Measurements from ENCODE around the gene TULP4.
"Not testable (repeated sequence)": the region's sequence is repeated elsewhere in the genome, so short reads cannot be mapped to it uniquely, and the experiment has no call there.

The TULP4 gene

DNA sequence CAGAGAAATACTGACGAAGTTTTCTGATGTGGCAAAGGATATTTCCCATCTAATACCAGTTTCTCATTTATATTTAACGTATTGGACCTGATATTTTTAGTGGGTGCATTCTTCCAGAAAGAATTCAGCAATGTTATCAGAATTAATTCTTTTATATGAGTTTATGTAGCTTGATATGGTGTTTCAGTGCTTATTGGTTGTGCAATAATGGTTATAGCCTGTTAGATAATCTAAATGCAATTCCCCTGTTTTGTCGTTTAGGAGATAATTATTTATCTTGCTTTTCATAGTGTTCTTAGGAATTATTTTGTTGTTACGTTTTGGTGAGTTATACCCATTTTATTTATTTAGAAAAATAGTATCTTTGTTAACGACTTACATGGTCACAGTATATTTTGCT lies 196.2 kb downstream of the TULP4 start:
- no peak for DNase-seq

DNA sequence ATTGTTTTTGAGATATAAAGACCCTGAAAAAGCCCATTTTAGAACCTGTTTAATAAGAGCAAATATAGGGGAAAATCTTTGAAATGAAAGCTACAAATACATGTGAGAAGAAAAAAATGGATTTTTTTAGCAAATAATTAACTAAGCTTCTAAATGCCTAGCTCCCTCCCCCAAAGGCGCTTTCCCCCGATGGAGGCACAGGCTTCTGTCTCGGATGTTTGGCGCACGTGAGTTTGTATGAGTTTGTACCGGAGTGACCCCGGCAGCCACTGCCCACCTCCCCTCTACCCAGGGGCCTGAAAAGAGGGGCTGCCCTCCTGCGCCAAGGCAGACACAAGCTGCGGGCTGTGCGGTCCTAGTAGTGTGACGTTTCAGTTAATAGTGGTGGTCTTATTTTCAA lies 197.2 kb downstream of the TULP4 start:
- DNase-seq: no peak

DNA sequence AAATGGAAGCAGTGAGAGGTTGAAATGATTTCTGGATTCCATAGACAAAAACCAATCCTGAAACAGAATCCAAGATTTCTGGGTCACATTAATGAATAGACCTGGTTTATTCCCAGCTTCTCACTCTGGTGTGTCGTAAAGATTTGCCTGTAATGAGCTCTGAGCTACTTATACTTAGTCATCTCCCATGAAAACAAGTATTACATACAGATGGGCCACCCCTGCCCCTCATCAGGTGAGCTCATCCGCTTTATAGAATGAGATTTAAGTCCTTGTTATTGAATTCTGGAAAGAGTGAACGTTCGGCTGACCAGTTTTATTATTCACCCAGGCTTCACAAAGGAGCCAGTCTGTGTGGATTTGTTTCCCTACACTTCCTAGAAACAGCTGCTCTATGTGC lies 200.5 kb downstream of the TULP4 start:
- DNase-seq: no peak

DNA sequence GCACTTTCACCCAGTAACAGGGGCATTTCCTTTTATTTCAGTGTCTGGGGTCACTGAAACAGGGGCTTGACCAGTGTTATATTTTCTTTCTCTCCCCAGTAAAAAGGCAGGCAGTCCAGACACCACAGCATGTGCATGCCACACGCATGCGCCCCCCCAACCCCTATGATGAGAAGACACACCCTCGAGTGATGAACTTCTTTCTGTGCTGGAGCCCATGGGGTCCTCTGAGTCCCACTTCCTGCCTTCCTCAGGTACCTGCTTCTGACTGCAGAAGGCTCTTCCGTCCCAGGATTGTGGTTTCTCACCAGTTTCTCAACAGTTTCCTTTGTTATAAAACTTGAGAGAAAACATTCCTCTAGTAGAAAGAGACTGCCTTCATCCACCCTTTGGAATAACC lies 201.9 kb downstream of the TULP4 start:
- no peak for DNase-seq

DNA sequence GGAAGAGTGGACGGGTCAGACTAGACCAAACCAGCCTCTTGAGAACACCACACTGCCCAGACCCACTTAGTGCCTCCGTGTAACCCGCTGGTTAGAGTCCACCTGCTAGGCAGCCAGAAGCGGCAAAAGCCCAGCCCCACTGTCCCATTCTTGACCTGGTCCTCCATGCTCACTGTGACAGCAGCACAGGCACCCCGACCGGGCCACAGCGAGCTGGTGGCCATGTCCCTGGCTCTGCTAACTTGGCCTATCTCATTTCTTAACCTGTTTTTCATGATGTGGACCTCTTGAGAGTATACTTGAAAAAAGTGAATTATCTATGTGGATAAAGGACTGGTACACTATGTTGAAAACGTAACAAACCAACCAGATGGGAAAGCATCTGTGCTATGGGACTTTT lies 202.7 kb downstream of the TULP4 start:
- DNase-seq: no peak

DNA sequence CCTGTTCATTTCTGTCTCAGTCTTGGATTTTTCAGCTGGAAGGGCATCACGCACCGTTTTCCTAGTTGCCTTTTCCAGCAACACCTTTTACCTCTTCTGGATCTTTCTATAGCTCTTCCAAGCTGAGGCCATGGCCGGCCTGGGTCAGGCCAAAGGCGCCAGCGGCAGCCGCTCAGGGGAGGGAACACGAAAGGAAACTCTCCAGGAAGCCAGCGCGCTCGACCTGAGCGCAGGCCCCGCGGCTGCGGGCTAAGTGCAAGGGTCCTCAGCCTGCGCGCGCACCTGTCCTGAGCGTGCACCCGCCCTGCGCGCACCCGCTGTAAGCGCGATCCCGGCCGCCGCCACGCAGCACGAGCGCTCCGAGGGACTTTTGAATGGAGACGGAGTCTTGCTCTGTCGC lies 203.8 kb downstream of the TULP4 start:
- DNase-seq: no peak

DNA sequence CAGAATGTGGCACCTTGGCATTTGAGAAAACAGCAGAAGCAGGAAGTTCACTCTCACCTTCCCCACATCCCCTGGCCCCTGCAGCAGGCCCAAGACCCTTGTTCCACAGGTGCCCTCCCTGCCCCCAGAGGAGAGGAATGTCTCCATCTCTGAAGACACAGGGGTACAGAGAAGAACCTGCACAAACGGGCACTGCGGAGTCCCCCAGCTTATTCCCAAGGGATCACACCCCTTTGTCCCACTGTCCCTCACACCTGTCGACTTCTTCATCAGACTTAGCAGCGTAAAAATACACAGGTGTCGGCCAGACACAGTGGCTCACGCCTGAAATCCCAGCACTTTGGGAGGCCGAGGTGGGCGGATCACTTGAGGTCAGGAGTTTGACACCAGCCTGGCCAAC lies 204.8 kb downstream of the TULP4 start:
- DNase-seq: no peak

DNA sequence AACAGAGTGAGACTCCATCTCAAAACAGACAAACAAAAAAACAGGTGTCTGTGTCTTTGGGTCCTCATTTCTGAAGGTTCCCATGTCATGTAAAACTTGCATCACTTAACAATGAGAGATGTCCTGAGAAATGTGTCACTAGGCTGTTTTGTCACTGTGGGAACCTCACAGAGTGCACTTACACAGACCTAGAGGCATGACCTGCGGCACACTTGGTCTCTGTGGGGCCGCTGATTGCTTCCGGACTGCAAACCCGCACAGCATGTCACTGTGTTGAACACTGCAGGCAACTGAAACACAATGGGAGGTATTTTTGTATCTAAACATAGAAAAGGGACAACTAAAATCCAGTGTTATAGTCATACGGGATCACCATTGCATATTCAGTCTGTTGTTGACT lies 205.3 kb downstream of the TULP4 start:
- no peak for DNase-seq

DNA sequence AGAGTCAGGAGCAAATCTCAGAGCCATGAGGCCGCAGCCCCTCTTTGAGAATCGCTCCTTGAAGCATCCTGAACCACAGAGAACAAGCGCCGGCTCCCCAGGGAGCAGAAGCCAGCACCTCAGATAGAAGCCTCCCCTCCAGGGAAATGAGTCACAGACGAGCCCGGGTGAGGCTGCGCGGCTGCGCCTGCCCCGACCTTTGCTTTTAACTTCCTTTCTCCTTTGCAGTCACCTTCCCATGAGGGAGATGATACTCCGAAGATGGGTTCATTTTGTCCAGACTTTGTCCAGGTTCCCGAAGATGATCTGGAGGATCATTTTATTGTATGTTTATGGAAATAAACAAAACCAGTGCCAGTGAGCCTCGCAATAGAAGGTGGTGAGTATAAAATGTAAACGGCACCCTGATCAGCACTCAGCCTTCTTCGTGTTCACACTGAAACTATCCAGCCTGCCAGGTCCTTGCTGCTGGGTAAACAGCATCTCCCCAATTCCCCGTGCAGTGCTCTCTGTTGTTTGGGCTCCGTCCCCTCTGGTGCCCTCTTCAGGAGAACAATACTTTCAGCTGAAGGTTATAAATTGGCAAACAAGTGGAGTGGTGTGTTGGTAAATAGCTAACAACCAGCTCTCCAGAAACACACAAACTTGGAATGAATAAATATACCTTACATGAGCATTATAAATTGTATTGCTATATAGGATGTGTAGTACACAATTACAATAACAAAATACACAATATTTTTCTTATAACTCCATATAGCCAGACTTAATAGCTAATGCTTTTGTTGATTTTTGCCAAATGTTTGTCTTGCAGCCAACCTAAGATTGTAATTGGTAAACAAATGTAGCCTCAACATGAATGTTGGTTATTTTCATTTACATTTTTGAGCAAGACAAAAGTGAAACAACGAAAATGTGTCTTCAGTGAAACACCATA lies 206.2 kb downstream of the TULP4 start:
- DNase-seq: peak; percentile 37 to 43

DNA sequence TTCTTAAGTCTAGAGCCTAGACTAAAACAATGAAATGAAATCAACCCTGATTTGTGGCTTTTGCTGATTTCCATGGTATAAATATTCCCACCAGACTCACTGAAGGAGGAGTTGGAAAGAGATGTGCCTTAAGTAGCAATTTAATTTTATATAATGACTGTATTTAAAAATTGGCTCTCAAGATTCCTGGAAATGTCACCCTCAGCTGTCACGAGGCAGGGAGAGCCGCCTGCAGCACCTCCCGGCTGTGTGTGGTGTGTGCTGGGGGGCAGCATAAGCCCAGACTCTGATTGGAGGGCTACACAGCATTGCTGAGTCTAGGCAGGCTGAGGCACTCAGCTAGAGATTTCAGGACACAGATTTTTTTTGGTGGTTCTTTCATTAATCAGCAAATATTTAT lies 207.0 kb downstream of the TULP4 start:
- DNase-seq: no peak

DNA sequence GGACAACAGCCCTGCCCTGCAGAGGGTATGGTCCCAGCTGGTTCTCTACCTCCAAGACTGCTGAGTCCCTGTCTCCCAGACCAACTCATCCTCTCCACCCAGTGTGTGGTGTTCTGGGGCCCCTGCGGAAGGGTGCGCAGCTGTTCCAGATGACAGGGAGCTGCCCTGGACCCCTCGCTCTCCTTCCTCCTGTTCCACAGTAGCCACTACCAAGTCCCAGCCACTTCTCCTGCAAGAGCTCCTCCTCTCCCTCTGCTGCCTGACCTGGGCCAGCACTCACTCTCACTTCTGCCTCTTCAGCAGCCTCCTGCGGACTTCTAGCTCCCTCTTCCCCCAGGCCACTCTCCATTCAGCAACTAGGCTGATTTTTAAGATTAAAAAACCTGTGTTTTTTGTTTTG lies 207.5 kb downstream of the TULP4 start:
- no peak for DNase-seq

DNA sequence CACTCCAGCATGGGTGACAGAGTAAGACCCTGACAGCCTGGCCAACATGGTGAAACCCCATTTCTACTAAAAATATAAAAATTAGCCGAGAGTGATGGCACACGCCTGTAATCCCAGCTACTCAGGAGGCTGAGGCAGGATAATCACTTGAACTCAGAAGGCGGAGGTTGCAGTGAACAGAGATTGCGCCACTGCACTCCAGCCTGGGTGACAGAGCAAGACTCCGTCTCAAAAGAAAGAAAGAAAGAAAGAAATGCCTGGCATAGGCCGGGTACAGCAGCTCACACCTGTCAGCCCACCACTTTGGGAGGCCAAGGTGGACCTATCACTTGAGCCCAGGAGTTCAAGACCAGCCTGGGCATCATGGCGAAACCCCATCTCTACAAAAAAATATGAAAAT lies 208.7 kb downstream of the TULP4 start:
- not testable (repeated sequence) for DNase-seq

DNA sequence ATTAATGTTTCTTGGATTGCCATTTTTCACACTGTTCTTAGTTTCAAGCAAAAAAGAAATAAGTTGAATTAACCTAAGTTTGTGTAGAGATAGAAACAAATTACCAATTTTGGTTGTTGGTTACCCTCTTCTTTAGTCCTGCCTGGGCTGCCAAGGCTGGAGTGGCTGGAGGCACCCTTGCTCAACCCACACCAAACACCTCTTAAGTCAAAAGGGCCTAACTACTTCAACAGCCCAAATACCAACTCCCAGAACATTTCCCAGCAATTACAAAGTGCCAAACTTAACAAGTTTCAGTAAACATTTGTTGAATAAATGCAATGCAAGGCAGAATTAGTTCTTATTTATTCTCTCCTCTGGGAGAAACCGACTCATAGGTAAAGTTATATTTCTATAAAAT lies 209.5 kb downstream of the TULP4 start:
- no peak for DNase-seq

DNA sequence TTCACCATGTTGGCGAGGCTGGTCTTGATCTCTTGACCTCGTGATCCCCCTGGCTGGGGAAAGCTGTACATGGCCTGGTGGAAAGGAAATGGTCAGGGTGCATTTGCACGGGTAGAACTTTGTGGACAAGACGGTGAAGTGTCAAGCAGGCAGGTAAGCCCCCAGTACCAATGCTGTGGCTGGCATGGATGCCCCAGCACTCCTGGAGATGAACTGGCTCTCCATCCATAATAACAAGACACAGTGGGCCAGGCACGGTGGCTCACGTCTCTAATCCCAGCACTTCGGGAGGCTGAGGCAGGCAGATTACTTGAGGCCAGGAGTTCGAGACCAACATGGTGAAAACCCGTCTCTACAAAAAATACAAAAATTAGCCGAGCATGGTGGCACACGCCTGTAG lies 210.4 kb downstream of the TULP4 start:
- no peak for DNase-seq

DNA sequence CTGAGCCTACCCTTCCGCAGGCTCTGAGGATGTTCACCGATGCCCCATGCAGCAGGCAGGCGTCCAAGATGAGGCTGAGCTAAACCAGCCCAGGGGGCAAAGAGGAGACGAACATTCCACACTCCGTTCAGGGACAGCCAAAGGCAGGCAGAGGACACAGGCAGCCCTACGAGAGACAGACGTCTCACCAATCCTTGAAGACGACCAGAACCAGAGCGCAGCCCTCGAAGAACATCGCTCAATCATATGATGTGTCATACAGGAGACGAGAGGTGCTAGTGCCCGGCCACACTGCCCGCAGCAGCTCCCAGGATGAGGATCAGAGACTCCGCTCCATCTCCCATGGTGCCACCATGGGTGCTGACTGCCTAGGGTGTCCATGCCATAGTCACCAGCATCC lies 212.0 kb downstream of the TULP4 start:
- DNase-seq: no peak

DNA sequence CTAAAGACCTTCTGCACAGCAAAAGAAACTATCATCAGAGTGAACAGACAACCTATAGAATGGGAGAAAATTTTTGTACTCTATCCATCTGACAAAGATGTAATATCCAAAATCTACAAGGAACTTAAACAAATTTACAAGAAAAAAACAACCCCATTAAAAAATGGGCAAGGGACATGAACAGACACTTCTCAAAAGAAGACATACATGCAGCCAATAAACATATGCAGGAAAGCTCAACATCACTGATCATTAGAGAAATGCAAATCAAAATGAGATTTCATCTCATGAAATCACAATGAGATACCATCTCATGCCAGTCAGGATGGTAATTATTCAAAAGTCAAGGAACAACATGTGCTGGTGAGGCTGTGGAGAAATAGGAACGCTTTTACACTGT lies 215.6 kb downstream of the TULP4 start:
- DNase-seq: not testable (repeated sequence)

DNA sequence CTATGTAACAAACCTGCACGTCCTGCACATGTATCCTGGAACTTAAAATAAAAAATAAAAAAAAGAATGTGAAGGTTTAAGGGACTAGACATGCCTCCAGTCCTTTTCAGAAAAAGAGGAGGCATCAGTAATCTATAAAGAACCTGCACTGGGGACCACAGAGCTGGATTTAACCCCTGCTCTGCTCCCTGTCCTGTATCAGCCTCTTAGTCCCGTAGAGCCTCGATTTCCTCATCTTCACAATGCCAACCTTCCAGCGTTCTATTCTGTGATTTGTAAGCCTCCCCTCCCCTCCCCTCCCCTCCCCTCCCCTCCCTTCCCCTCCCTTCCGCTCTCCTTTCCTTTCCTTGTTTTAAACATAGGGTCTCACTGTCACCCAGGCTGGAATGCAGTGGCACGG lies 216.6 kb downstream of the TULP4 start:
- no peak for DNase-seq

DNA sequence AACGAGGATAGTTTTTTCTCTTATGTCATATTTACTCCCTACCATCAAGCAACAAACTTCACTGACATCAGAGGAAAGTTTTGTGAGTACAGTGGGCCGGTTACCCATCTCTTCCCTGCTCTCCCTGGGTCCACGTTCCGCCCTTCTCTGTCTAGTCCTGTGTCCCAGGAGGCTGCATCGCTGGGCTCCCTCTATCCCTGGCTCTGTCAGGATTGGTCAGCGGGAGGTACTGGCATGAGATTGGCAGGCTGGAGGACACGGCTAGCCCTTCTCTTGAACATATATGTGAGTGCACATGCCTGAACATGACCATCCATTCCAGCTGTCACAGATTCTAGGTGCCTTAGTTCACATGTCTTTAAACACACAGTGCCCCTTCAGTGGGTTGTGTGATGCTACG lies 217.4 kb downstream of the TULP4 start:
- no peak for DNase-seq

DNA sequence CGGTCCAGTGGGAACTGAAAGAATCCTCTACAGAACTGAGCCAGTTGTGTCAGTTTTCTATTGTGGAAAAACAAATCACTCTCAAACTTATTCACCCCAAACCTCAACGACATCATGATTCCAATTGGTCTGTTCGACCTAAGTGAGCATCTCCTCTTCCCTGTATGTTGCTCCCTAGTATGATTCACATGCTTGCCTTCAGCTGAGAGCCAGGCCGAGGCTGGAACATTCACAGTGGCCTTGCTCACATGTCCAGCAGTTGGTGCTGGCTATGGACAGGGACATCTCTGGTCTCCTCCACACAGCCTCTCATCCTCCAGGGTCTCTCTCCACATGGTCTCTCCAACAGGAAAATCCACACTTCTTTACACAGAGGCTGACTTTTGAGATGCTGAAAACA lies 219.3 kb downstream of the TULP4 start:
- DNase-seq: no peak

DNA sequence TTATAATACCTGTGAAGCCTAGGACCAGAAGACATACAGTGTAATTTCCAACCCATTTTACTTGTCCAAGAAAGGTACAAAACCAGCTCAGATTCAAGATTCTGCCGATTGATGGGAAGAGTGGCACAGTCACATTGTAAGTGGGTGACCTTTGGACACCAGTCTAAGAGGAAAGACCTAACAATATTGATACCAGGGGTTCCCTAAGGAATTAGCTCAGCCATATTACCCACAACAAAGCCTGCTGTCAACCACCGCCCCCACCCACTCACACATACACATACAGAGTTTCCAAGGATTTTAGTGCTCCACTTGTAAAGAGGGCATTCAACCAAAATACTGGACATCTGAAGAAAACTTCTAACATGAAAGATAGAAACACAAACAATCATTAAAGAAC lies 219.7 kb downstream of the TULP4 start:
- DNase-seq: no peak

DNA sequence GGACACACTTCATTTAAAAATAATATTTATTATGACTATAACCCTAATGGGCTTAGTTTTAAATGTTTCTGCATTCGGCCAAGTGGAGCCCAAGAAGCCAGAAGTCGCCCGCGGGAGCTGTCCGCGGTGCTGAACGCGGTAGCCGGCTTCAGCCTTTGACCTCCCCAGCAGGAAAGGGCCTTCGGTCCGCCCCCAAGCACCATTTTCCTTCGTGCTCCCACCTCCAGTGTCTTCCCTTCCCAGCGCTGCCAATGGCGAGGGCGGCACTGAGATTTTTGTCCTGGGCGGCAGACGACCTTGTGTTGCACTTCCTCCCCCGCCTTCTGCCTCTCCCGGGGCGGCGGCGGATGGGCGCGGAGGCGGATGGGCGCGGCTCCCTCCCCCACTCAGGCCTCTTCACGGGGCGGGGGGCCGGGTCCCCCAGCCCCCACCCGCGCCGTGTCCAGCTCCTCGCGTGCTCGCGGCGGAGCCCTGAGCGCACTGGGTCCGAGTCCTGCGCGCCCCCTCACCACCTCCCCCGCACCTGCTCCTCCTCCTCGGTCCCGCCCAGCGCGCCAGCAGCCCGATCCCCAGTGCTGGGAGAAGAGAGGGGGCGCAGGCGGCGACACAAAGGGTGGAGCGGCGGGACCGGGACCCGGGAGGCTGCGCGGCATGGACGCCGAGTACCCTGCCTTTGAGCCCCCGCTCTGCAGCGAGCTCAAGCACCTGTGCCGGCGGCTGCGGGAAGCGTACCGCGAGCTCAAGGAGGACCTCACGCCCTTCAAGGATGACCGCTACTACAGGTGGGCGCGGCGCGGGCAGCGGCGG lies 224.0 kb downstream of the TULP4 start:
- peak; percentile 61 to 67 for DNase-seq

DNA sequence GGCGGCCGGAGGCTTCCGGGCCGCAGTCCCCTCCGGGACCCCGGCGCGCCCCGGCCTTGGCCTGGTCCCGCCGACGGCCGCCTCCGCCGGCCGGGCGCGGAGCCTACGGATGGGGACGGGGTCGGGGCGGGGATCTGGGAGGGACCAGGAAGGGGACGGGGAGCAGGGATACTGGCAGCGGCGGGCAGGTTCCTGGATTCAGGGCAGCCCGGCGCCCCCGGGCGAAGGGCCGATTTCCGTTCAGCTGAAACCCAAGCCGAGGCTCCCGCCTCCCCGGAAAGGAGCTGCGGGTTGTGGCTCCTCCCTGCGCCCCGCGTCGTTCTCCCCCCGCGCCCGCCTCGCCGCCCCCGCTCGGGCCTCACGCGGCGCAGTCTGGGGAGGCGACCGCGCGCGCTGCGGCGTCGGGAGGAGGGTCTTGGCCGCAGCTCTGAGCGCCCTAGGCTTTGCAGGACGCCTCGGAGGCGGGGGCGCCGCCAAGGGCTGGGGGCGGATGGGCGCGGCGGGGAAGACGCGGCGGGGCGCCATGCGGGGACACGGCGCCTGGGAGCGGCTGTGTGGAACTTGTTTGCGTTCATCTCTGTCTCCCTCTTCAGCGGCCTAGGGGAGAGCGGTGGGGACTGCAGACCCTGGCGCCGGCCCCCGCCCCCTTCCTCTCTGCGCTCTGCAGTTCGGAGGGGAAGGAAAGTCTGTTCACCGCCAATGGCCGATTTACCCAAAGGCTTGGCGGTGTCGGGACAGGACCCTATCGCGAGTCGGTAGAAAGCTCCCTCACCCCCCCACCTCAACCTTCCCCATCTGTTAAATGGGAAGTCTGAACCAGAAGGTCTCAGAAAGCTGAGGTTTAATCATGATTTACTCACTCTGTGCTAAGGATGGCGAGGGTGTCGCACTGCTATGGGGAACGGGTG lies 224.9 kb downstream of the TULP4 start:
- DNase-seq: no peak

DNA sequence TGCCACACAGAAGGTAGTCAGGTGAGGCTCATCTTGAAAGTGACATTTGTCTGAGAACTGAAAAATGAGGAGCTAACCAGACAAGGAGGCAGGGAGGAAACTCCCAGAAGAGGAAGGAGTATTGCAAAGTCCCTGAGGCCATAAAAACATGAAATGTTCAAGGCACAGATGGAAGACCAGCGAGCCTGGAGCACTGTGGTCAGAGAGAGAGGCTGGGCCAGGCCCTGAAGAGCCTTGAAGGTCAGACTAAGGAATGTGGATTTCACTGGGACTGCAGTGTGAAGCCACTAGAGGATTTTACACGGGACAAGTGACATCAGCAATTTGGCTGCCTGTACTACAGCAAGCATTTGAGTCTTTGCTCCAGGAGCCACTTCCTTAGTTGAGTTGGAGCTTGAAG lies 226.5 kb downstream of the TULP4 start:
- no peak for DNase-seq
